HepG2 (cell line): ENCODE data around the gene SLC23A3. TPM values are rescaled to one million over a fixed set of nuclear protein-coding genes. Genes with fewer than 3 reads are reported as not detected.

ENCODE experiments used
- FOXM1 ChIP-seq: sonication (generic); formaldehyde crosslinking; IDR thresholded peaks from 2 replicates; pipeline ENCODE4 v1.5.0; 2020; ENCODE audit warnings: missing genetic modification reagents
- MYC ChIP-seq: sonication (generic); formaldehyde crosslinking; IDR thresholded peaks from 2 replicates; pipeline ENCODE4 v1.9.0; 2021; ENCODE audit warnings: missing genetic modification reagents, borderline replicate concordance
- POGZ ChIP-seq: sonication (generic); formaldehyde crosslinking; IDR thresholded peaks from 2 replicates; pipeline ENCODE4 v1.4.0; 2020; ENCODE audit warnings: mild to moderate bottlenecking, missing genetic modification reagents
- RFX3 ChIP-seq: IDR thresholded peaks from 2 replicates; pipeline ENCODE4 v1.6.1; 2016; ENCODE audit warnings: missing biosample characterization, missing genetic modification reagents
- SMAD1 ChIP-seq: sonication (generic); formaldehyde crosslinking; IDR thresholded peaks from 2 replicates; pipeline ENCODE4 v1.4.0; 2020; ENCODE audit warnings: missing genetic modification reagents, low read depth, mild to moderate bottlenecking, borderline replicate concordance
- ZNF572 ChIP-seq: sonication (generic); formaldehyde crosslinking; IDR thresholded peaks from 2 replicates; pipeline ENCODE4 v1.5.1; 2020; ENCODE audit warnings: mild to moderate bottlenecking, missing genetic modification reagents
- ZNF7 ChIP-seq: IDR thresholded peaks from 2 replicates; pipeline ENCODE4 v1.6.1; 2016; ENCODE audit warnings: missing biosample characterization, missing genetic modification reagents
- ZSCAN31 ChIP-seq: sonication (generic); formaldehyde crosslinking; IDR thresholded peaks from 2 replicates; pipeline ENCODE4 v1.5.0; 2020; ENCODE audit warnings: low read depth, mild to moderate bottlenecking, missing genetic modification reagents
- polyA plus RNA-seq, 8 experiments: library from polyadenylated mRNA; depleted of rRNA in 3 of 8; stranded (reverse) in 7 of 8; unstranded in 1 of 8; fragments of >200 nt; fragmentation: Illumina TruSeq in 4 of 8; extraction: Trizol in 4 of 8; gene quantifications; 2 replicates each; pipeline versions ENCODE4 v1.2.1 to v1.2.3, GENCODE V29; 2011 to 2016; ENCODE audit warnings: low read depth in 4 of 8, missing spikeins in 1 of 8, mixed read lengths in 1 of 8; ENCODE audit not compliant: insufficient read depth in 1 of 8
- total RNA-seq, 5 experiments: library from RNA; depleted of rRNA; stranded (reverse); fragments of >200 nt; fragmentation: Illumina TruSeq; extraction: Trizol; gene quantifications; 2 replicates each; pipeline ENCODE4 v1.2.3, GENCODE V29; 2016; ENCODE audit warnings: low read depth in 1 of 5
- TF ChIP-seq, protein P1 (sequence below): sonication (generic); formaldehyde crosslinking; IDR thresholded peaks from 2 replicates; pipeline ENCODE4 v1.5.1; 2020; ENCODE audit warnings: missing genetic modification reagents, mild to moderate bottlenecking, borderline replicate concordance
- TF ChIP-seq, protein P2 (sequence below): sonication (generic); formaldehyde crosslinking; conservative IDR thresholded peaks from 2 replicates; pipeline ENCODE4 v1.4.0; 2020; ENCODE audit warnings: missing genetic modification reagents
- TF ChIP-seq, protein P3 (sequence below): sonication (generic); formaldehyde crosslinking; IDR thresholded peaks from 2 replicates; pipeline ENCODE4 v1.4.0; 2020; ENCODE audit warnings: mild to moderate bottlenecking, missing genetic modification reagents
- TF ChIP-seq, protein P4 (sequence below): sonication (generic); formaldehyde crosslinking; IDR thresholded peaks from 2 replicates; pipeline ENCODE4 v1.4.0; 2020; ENCODE audit warnings: missing genetic modification reagents, mild to moderate bottlenecking, borderline replicate concordance
- TF ChIP-seq, protein P5 (sequence below): sonication (generic); formaldehyde crosslinking; IDR thresholded peaks from 2 replicates; pipeline ENCODE4 v1.4.0; 2020; ENCODE audit warnings: mild to moderate bottlenecking, missing genetic modification reagents

SLC23A3 gene
- total and polyA plus RNA-seq, 2 of the 13 experiments (the other 11 are each of a cell fraction or from before 2014, with no cell fraction given): 0.38 to 0.78 TPM

DNA sequence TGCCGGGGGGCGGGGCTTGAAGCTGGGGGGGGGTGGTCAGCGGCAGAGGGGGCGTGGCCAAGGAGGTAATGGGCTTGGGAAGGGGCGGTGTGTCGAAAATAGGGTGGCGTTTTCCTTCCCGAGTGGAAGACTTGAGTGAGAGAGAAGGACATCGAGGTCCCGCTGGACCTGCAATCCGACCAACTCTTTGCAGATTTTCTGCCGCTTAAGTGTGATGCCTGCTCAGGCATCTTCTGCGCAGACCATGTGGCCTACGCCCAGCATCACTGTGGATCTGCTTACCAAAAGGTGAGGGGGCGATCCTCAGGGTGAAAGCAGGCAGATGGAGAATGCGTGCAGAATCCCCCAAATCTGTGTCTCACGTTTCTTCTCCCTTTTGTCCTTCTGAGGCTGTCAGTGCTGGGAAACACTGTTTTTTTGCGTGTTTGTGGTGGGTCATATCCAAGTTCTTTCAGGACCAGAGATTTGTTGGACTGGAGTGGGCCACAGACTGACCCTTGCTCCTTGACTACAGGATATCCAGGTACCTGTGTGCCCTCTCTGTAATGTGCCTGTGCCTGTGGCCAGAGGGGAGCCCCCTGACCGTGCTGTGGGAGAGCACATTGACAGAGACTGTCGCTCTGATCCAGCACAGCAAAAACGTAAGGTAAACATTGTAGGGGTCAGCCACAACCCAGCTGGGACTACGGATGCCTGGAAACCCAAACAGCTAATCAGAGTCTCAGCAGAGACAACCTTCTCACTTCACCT lies 37.5 kb upstream of the SLC23A3 start (continued):
- TF ChIP-seq, protein P1, sequence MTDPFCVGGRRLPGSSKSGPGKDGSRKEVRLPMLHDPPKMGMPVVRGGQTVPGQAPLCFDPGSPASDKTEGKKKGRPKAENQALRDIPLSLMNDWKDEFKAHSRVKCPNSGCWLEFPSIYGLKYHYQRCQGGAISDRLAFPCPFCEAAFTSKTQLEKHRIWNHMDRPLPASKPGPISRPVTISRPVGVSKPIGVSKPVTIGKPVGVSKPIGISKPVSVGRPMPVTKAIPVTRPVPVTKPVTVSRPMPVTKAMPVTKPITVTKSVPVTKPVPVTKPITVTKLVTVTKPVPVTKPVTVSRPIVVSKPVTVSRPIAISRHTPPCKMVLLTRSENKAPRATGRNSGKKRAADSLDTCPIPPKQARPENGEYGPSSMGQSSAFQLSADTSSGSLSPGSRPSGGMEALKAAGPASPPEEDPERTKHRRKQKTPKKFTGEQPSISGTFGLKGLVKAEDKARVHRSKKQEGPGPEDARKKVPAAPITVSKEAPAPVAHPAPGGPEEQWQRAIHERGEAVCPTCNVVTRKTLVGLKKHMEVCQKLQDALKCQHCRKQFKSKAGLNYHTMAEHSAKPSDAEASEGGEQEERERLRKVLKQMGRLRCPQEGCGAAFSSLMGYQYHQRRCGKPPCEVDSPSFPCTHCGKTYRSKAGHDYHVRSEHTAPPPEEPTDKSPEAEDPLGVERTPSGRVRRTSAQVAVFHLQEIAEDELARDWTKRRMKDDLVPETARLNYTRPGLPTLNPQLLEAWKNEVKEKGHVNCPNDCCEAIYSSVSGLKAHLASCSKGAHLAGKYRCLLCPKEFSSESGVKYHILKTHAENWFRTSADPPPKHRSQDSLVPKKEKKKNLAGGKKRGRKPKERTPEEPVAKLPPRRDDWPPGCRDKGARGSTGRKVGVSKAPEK: no peak
- TF ChIP-seq FOXM1 (CRISPR knock-in tag): no peak
- no peak; the same call in 1 of the 2 replicates for TF ChIP-seq ZSCAN31 (CRISPR knock-in tag)
- peak; percentile 93; the same call in 1 of the 2 replicates for TF ChIP-seq ZNF572
- TF ChIP-seq, protein P2, sequence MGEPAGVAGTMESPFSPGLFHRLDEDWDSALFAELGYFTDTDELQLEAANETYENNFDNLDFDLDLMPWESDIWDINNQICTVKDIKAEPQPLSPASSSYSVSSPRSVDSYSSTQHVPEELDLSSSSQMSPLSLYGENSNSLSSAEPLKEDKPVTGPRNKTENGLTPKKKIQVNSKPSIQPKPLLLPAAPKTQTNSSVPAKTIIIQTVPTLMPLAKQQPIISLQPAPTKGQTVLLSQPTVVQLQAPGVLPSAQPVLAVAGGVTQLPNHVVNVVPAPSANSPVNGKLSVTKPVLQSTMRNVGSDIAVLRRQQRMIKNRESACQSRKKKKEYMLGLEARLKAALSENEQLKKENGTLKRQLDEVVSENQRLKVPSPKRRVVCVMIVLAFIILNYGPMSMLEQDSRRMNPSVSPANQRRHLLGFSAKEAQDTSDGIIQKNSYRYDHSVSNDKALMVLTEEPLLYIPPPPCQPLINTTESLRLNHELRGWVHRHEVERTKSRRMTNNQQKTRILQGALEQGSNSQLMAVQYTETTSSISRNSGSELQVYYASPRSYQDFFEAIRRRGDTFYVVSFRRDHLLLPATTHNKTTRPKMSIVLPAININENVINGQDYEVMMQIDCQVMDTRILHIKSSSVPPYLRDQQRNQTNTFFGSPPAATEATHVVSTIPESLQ (CRISPR knock-in tag): no peak
- TF ChIP-seq, protein P3, sequence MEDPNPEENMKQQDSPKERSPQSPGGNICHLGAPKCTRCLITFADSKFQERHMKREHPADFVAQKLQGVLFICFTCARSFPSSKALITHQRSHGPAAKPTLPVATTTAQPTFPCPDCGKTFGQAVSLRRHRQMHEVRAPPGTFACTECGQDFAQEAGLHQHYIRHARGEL: no peak
- TF ChIP-seq, protein P4, sequence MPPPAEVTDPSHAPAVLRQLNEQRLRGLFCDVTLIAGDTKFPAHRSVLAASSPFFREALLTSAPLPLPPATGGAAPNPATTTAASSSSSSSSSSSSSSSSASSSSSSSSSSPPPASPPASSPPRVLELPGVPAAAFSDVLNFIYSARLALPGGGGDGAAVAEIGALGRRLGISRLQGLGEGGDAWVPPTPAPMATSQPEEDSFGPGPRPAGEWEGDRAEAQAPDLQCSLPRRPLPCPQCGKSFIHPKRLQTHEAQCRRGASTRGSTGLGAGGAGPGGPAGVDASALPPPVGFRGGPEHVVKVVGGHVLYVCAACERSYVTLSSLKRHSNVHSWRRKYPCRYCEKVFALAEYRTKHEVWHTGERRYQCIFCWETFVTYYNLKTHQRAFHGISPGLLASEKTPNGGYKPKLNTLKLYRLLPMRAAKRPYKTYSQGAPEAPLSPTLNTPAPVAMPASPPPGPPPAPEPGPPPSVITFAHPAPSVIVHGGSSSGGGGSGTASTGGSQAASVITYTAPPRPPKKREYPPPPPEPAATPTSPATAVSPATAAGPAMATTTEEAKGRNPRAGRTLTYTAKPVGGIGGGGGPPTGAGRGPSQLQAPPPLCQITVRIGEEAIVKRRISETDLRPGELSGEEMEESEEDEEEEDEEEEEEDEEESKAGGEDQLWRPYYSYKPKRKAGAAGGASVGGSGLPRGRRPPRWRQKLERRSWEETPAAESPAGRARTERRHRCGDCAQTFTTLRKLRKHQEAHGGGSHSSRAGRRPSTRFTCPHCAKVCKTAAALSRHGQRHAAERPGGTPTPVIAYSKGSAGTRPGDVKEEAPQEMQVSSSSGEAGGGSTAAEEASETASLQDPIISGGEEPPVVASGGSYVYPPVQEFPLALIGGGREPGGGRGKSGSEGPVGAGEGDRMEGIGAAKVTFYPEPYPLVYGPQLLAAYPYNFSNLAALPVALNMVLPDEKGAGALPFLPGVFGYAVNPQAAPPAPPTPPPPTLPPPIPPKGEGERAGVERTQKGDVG (CRISPR knock-in tag): peak; percentile 24; the same call in 1 of the 2 replicates
- TF ChIP-seq ZNF7 (CRISPR knock-in tag): no peak
- TF ChIP-seq MYC: peak; percentile 56
- TF ChIP-seq POGZ (CRISPR knock-in tag): no peak
- TF ChIP-seq, protein P5, sequence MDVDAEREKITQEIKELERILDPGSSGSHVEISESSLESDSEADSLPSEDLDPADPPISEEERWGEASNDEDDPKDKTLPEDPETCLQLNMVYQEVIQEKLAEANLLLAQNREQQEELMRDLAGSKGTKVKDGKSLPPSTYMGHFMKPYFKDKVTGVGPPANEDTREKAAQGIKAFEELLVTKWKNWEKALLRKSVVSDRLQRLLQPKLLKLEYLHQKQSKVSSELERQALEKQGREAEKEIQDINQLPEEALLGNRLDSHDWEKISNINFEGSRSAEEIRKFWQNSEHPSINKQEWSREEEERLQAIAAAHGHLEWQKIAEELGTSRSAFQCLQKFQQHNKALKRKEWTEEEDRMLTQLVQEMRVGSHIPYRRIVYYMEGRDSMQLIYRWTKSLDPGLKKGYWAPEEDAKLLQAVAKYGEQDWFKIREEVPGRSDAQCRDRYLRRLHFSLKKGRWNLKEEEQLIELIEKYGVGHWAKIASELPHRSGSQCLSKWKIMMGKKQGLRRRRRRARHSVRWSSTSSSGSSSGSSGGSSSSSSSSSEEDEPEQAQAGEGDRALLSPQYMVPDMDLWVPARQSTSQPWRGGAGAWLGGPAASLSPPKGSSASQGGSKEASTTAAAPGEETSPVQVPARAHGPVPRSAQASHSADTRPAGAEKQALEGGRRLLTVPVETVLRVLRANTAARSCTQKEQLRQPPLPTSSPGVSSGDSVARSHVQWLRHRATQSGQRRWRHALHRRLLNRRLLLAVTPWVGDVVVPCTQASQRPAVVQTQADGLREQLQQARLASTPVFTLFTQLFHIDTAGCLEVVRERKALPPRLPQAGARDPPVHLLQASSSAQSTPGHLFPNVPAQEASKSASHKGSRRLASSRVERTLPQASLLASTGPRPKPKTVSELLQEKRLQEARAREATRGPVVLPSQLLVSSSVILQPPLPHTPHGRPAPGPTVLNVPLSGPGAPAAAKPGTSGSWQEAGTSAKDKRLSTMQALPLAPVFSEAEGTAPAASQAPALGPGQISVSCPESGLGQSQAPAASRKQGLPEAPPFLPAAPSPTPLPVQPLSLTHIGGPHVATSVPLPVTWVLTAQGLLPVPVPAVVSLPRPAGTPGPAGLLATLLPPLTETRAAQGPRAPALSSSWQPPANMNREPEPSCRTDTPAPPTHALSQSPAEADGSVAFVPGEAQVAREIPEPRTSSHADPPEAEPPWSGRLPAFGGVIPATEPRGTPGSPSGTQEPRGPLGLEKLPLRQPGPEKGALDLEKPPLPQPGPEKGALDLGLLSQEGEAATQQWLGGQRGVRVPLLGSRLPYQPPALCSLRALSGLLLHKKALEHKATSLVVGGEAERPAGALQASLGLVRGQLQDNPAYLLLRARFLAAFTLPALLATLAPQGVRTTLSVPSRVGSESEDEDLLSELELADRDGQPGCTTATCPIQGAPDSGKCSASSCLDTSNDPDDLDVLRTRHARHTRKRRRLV (CRISPR knock-in tag): no peak
- TF ChIP-seq SMAD1 (CRISPR knock-in tag): no peak
- TF ChIP-seq RFX3 (CRISPR knock-in tag): no peak
